KMS-11 (cell line): ENCODE measurements around the gene RIOK3.

Source experiments
- H2AFZ ChIP-seq: fragments of 200-600 bp; sonication (generic); 2 replicates; pipeline ENCODE4 v1.6.1; 2016; ENCODE audit warnings: antibody characterized with exemption, mixed run types, low read depth
- H3K27ac ChIP-seq: fragments of 200-600 bp; sonication (generic); 2 replicates; pipeline ENCODE4 v1.6.1; 2016; ENCODE audit warnings: mild to moderate bottlenecking, mixed run types
- H3K27me3 ChIP-seq: fragments of 200-600 bp; sonication (generic); 2 replicates; pipeline ENCODE4 v1.6.1; 2017; ENCODE audit warnings: mild to moderate bottlenecking, low read depth, mixed run types, moderate library complexity; ENCODE audit not compliant: insufficient read depth
- H3K36me3 ChIP-seq: fragments of 200-600 bp; sonication (generic); 2 replicates; pipeline ENCODE4 v1.6.1; 2017; ENCODE audit warnings: mild to moderate bottlenecking, mixed run types; ENCODE audit not compliant: insufficient read depth
- H3K4me1 ChIP-seq: fragments of 200-600 bp; sonication (generic); 2 replicates; pipeline ENCODE4 v1.6.1; 2016; ENCODE audit warnings: mild to moderate bottlenecking, low read depth, mixed run types; ENCODE audit not compliant: poor library complexity, severe bottlenecking
- H3K4me2 ChIP-seq: fragments of 200-600 bp; sonication (generic); 2 replicates; pipeline ENCODE4 v1.7.0; 2016; ENCODE audit warnings: mild to moderate bottlenecking, mixed run types
- H3K4me3 ChIP-seq: fragments of 200-600 bp; sonication (generic); IDR thresholded peaks from 2 replicates; pipeline ENCODE4 v1.6.1; 2017; ENCODE audit warnings: low read depth, low read length, mixed read lengths; ENCODE audit not compliant: insufficient read depth
- H3K79me2 ChIP-seq: fragments of 200-600 bp; sonication (generic); 2 replicates; pipeline ENCODE4 v1.6.1; 2016; ENCODE audit warnings: low read depth, mixed run types; ENCODE audit not compliant: insufficient read depth
- H3K9ac ChIP-seq: fragments of 200-600 bp; sonication (generic); 2 replicates; pipeline ENCODE4 v1.6.1; 2016; ENCODE audit warnings: mild to moderate bottlenecking, mixed run types
- H4K20me1 ChIP-seq: fragments of 200-600 bp; sonication (generic); 2 replicates; pipeline ENCODE4 v1.6.1; 2016; ENCODE audit warnings: mild to moderate bottlenecking, mixed run types; ENCODE audit not compliant: insufficient read depth
- TF ChIP-seq, protein P1 (sequence below): fragments of 200-600 bp; sonication (generic); conservative IDR thresholded peaks from 2 replicates; pipeline ENCODE4 v1.6.1; 2017; ENCODE audit warnings: low read depth, mild to moderate bottlenecking, antibody characterized with exemption, low read length, moderate library complexity, mixed read lengths

RIOK3 gene

DNA sequence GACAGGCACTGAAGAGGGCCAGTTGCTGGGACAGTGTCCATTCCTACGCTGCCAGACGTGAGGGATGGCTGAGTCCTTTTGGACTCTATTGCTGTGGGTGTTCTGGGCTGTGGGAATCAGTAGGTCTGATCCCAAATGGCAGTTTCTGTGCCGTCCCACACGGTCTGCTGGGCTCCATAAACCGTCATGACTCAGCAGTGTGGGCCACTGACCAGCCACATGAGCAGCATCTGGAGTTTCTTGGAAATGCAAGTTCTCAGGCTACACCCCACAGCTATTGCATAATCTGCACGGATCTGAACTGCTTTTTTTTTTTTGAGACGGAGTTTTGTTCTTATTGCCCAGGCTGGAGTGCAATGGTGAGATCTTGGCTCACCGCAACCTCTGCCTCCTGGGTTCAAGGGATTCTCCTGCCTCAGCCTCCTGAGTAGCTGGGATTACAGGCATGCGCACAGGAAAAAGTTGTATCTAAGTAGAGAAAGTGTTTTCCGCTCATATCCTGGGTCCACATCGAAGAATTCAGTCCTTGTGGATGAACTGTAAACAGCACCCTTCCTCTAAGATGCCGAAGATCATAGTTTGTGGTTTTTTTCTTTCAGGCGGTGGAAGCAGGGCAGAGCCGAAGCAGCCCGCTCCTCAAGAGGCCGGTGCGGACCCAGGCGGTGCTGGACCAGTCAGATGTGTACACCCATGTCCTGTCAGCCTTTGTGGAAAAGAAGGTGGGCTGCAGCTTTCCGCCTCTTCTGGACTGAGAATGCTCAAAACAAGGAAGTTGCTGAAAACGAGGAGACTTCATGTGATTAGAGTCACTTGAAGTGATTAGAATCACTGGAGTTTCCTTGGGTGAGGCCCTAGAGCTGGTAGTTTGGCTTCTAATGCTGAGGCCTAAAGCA, 75.7 kb downstream of the RIOK3 start:
- TF ChIP-seq, protein P1, sequence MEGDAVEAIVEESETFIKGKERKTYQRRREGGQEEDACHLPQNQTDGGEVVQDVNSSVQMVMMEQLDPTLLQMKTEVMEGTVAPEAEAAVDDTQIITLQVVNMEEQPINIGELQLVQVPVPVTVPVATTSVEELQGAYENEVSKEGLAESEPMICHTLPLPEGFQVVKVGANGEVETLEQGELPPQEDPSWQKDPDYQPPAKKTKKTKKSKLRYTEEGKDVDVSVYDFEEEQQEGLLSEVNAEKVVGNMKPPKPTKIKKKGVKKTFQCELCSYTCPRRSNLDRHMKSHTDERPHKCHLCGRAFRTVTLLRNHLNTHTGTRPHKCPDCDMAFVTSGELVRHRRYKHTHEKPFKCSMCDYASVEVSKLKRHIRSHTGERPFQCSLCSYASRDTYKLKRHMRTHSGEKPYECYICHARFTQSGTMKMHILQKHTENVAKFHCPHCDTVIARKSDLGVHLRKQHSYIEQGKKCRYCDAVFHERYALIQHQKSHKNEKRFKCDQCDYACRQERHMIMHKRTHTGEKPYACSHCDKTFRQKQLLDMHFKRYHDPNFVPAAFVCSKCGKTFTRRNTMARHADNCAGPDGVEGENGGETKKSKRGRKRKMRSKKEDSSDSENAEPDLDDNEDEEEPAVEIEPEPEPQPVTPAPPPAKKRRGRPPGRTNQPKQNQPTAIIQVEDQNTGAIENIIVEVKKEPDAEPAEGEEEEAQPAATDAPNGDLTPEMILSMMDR = no peak
- no peaks in the 10 kb centered on the region for H3K27me3 ChIP-seq
- no peak overlapping the region for H3K27ac ChIP-seq
- H3K79me2 ChIP-seq = no peaks in the 10 kb centered on the region
- H2AFZ ChIP-seq = no peak overlapping the region
- H3K36me3 ChIP-seq = peaks cover 11% of the 10 kb centered on the region; the same call in 1 of the 2 replicates
- H3K4me1 ChIP-seq = no peaks in the 10 kb centered on the region
- H3K4me3 ChIP-seq = no peak overlapping the region
- H3K4me2 ChIP-seq = no peak overlapping the region
- H4K20me1 ChIP-seq = no peaks in the 10 kb centered on the region
- H3K9ac ChIP-seq = no peak overlapping the region

DNA sequence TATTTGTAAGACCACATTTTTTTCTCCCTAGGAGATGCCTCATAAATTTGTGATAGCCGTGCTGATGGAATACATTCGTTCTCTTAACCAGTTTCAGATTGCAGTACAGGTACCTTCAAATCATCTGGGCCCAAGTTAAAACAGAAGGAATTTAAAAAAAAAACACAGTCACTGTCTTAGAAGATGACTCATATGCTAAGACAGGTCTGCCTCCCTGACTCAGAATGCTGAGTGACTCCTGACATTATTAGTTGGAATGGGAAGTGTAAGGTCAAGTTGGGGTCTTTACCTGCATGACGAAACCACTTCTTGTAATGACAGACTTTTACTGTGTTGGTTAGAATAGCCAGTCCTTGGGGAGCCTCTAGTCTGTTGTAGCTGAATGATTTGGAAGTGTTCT, 76.5 kb downstream of the RIOK3 start:
- no peaks in the 10 kb centered on the region for H4K20me1 ChIP-seq
- no peak overlapping the region for H3K9ac ChIP-seq
- no peaks in the 10 kb centered on the region for H3K79me2 ChIP-seq
- H3K4me2 ChIP-seq = no peak overlapping the region
- TF ChIP-seq, protein P1 = no peak
- H3K4me3 ChIP-seq = no peak overlapping the region
- H3K27ac ChIP-seq = no peak overlapping the region
- no peak overlapping the region for H2AFZ ChIP-seq
- H3K4me1 ChIP-seq = no peaks in the 10 kb centered on the region
- peaks cover 7% of the 10 kb centered on the region; the same call in 1 of the 2 replicates for H3K36me3 ChIP-seq
- no peaks in the 10 kb centered on the region for H3K27me3 ChIP-seq

DNA sequence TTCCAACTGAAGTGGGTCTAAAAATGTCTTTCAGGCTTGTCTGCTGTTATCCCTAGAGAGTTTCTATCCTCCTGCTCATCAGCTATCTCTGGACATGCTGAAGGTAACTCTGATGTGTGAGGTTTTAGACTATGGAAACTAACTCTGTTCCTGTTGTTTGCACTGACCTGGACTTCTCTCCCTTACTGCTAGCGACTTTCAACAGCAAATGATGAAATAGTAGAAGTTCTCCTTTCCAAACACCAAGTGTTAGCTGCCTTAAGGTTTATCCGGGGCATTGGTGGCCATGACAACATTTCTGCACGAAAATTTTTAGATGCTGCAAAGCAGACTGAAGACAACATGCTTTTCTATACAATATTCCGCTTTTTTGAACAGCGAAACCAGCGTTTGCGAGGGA, 77.1 kb downstream of the RIOK3 start:
- H4K20me1 ChIP-seq = no peaks in the 10 kb centered on the region
- no peak overlapping the region for H3K4me2 ChIP-seq
- H2AFZ ChIP-seq = no peak overlapping the region
- H3K27ac ChIP-seq = no peak overlapping the region
- no peaks in the 10 kb centered on the region for H3K4me1 ChIP-seq
- TF ChIP-seq, protein P1 = no peak
- no peaks in the 10 kb centered on the region for H3K27me3 ChIP-seq
- peaks cover 6% of the 10 kb centered on the region; the same call in 1 of the 2 replicates for H3K36me3 ChIP-seq
- no peaks in the 10 kb centered on the region for H3K79me2 ChIP-seq
- H3K4me3 ChIP-seq = no peak overlapping the region
- H3K9ac ChIP-seq = no peak overlapping the region

DNA sequence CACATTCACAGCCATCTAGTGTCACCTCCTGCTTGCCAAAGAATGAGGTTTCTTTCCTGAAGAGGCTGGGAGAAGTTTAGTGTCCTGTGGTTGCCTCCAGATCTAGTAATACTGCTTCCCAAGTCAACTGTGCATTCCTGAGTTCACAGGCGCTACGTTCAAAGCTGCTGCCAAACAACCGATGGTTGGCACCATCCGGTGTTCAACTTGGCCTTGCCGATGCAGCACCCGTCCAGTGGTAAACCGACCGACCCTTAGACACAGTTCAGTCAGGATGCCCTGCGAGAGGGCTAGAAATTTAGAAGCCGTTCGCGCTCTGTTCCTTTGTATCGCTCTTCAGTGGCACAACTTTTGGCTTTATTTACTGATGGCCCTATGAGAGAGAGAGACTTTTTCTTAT, 78.8 kb downstream of the RIOK3 start:
- TF ChIP-seq, protein P1 = no peak
- H3K4me1 ChIP-seq = no peaks in the 10 kb centered on the region
- H3K27ac ChIP-seq = no peak overlapping the region
- no peak overlapping the region for H3K4me2 ChIP-seq
- H3K36me3 ChIP-seq = peaks cover 6% of the 10 kb centered on the region; the same call in 1 of the 2 replicates
- no peak overlapping the region for H2AFZ ChIP-seq
- H3K79me2 ChIP-seq = no peaks in the 10 kb centered on the region
- H3K9ac ChIP-seq = no peak overlapping the region
- H3K4me3 ChIP-seq = no peak overlapping the region
- H4K20me1 ChIP-seq = no peaks in the 10 kb centered on the region
- H3K27me3 ChIP-seq = no peaks in the 10 kb centered on the region
